ENCODE measurements around the gene CEBPB.

The CEBPB gene

DNA sequence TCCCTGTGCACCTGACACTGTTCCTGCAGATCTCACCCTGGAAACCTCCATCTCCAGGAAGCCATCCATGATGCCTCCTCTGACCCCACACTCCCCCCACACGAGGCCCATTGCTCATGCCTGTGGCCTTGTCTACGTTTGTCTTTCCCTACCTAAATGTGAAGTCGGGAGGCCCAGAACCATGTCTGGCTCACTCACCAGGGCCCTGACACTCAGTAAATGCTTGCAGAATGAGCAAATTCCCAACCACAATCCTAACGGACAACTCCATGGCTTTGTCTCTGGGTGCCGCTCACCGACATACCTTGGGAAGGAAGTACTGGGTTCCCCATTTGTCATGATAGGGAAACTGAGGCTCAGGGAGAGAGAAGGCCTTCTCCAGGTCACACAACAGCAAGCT is 44.4 kb upstream of the CEBPB start:
- DNase-seq (ENCODE audit: low spot score): no peak
- TF ChIP-seq, protein P1, sequence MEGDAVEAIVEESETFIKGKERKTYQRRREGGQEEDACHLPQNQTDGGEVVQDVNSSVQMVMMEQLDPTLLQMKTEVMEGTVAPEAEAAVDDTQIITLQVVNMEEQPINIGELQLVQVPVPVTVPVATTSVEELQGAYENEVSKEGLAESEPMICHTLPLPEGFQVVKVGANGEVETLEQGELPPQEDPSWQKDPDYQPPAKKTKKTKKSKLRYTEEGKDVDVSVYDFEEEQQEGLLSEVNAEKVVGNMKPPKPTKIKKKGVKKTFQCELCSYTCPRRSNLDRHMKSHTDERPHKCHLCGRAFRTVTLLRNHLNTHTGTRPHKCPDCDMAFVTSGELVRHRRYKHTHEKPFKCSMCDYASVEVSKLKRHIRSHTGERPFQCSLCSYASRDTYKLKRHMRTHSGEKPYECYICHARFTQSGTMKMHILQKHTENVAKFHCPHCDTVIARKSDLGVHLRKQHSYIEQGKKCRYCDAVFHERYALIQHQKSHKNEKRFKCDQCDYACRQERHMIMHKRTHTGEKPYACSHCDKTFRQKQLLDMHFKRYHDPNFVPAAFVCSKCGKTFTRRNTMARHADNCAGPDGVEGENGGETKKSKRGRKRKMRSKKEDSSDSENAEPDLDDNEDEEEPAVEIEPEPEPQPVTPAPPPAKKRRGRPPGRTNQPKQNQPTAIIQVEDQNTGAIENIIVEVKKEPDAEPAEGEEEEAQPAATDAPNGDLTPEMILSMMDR (IDR thresholded peaks at IDR 0.05; ENCODE audit: borderline replicate concordance, control extremely low read depth, extremely low read depth, insufficient read depth, missing control alignments): no peak
- in situ Hi-C loops (cut with MboI; ENCODE audit: low sequenced_read_pairs, unreplicated experiment): no loop called here

DNA sequence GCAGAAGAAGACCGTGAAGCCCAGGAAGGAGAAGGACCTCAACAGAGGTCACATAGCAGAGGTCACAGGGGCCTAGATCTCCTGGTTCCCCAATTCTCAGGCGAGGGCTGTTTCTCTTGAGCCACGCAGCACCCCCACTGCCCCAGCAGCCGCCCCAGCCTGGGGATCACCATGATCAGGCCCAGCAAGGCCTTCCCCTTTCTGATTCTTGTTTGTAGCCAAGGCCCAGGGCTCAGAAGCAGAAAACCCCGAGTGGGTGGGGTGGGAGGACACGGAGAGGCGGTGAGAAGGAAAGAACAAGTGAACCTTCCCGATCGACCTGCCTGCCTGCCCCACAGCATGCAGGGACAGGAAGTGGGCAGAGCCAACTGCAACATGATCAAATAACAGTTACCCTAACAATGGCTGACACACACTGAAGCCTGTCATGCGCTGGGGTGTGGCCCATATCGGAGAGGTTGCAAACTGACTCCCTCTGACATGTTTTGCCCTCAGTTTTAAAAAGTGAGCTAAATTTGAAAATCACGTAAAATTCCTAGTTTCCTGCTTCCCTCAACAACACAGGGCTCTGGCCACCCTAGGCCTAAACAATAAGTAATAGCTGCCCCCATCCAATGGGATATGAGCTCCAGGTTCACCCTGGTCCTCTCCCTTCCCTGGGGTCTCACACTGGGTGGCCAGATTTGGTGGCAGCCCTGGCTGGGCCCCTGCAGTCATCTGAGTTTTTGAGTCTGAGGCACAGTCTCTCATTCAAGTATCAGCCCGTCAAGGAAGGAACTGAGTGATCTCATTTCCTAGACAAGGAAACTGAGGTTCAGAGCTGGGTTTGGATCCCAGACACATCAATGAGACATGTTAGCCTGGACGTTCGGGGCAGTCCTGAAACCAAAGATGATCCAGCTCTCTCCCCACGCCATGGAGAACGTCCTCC is 43.6 kb upstream of the CEBPB start:
- in situ Hi-C loops (cut with MboI; ENCODE audit: low sequenced_read_pairs, unreplicated experiment): no loop called here
- DNase-seq (ENCODE audit: low spot score): peak; percentile 77
- TF ChIP-seq, protein P1 (IDR thresholded peaks at IDR 0.05; ENCODE audit: borderline replicate concordance, control extremely low read depth, extremely low read depth, insufficient read depth, missing control alignments): no peak

DNA sequence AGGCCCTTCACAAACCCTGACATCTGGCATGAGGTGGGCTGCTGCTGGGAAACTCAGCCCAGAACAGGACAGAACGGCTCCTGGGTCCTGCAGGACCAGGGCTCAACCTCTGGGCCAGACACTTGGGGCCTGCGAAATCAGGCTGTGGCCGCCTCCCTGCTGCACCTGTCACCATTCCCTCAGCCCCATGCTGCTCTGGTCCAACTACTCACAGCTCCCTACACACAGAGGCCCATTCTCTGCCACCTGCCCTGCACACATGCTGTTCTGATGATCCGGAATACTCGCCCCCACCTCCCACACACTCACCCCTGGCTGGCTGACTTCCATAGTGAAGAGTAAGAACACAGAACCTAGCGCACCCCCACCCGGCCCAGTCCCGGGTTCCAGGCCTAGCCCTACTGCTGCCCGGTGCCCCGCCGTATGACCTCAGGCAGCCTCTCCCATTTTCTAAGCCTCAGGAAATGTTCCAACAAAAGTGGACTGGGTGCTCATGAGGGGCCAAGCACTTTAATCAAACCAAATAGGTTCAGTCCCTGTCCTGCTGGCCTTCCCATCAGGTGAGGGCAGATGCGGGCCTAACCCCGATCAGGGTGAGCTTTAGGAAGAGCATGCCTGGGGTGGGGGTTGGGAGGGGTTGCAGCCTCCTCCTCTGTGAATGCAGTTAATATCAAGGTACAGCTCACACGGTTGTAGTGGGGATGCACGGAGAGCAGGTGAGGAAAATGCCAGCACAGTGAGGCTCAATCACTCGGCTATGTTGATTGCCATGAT is 41.0 kb upstream of the CEBPB start:
- DNase-seq (ENCODE audit: low spot score): no peak
- in situ Hi-C loops (cut with MboI; ENCODE audit: low sequenced_read_pairs, unreplicated experiment): no loop called here
- TF ChIP-seq, protein P1 (IDR thresholded peaks at IDR 0.05; ENCODE audit: borderline replicate concordance, control extremely low read depth, extremely low read depth, insufficient read depth, missing control alignments): no peak

DNA sequence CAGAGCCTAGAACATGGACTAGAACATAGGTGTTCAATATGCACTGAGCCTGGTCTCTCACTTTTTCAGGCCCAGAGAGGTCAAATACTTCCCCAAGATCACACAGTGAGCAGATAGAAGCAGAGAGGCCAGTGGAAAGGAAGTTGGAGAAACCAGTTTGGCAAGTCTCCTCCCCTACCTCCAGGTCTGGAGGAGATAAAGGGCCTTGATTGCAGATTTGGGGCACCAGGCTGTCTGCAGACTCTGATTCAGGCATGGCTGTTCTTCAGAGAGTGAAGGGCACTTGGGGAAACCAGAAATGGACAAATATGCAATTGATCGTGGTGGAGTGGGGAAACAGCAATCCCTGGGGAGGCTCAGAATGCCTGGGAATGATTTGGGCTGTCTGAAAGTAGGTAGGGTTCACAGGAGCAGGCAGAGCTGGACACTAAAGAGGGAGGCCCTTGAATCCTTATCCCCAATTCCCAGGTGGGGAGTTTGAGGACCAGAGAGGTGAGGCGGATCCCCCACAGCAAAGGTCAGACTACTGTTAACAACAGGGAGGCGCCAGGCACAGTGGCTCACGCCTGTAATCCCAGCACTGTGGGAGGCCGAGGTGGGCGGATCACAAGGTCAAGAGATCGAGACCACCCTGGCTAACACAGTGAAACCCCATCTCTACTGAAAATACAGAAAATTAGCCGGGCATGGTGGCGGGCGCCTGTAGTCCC is 39.4 kb upstream of the CEBPB start:
- TF ChIP-seq, protein P1 (IDR thresholded peaks at IDR 0.05; ENCODE audit: borderline replicate concordance, control extremely low read depth, extremely low read depth, insufficient read depth, missing control alignments): no peak

DNA sequence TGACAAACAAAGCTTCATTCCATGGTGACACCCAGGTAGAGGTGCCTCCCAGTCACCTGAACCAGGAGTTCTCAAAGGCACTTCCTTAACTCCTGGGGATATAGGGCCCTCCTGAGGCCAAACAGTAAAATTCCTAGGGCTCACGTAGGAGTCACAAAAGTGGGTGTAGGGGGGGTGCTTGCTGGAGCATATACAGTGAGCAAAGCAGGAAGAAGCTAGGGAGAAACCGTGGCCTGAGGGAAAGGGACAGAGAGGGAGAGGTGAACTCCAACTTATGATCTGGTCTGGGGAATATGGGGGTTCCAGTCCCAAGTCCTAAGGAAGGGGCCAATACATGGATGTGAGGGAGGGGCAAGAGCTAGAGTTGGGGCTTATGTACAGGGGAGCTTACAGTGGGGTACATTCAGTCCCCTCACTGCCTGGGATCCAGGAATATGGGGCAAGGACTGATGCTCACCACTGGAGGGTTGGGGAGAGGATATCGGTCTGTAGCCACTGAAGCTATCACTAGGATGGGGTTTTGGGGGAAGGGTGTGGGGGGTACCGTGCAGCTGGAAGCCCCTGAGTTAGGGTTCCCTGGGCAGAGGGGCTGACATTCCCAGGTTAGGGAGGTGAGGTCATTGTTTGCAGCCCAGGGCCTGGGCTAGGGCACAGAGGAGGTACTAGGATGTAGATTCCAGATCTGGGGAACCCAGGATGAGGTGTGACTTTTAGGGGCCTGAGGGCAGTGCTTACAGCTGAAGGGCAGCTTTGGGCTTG is 38.1 kb upstream of the CEBPB start:
- TF ChIP-seq, protein P1 (IDR thresholded peaks at IDR 0.05; ENCODE audit: borderline replicate concordance, control extremely low read depth, extremely low read depth, insufficient read depth, missing control alignments): peak; percentile 5
- in situ Hi-C loops (cut with MboI; ENCODE audit: low sequenced_read_pairs, unreplicated experiment): no loop called here

More for the DNA sequence above, 39.4 kb upstream of the CEBPB start:
- in situ Hi-C loops (cut with MboI; ENCODE audit: low sequenced_read_pairs, unreplicated experiment): no loop called here
- DNase-seq (ENCODE audit: low spot score): no peak

More for the DNA sequence above, 38.1 kb upstream of the CEBPB start:
- DNase-seq (ENCODE audit: low spot score): no peak

All from GM13976 (cell line).